Smooth muscle cell (in vitro differentiated cells): Measurements from ENCODE around the gene B4GALNT3. TPM values are rescaled to one million over a fixed set of nuclear protein-coding genes. Genes with fewer than 3 reads are reported as not detected.

Source experiments
- DNase-seq: peaks from one replicate; lab custom pipeline; 2025; ENCODE audit not compliant: unreplicated experiment; lab: John Stamatoyannopoulos, UW
- H2AFZ ChIP-seq: fragments of 200-600 bp; sonication (generic); 2 replicates; pipeline ENCODE4 v1.6.0; 2016; ENCODE audit warnings: antibody characterized with exemption, low read depth, mild to moderate bottlenecking
- H3F3A ChIP-seq: fragments of 200-600 bp; sonication (generic); 2 replicates; pipeline ENCODE4 v1.6.0; 2017; ENCODE audit warnings: antibody characterized with exemption, low read depth
- H3K27ac ChIP-seq: fragments of 200-600 bp; sonication (generic); 2 replicates; pipeline ENCODE4 v1.5.1; 2016; ENCODE audit warnings: low read depth, mild to moderate bottlenecking
- H3K27me3 ChIP-seq: fragments of 200-600 bp; sonication (generic); 2 replicates; pipeline ENCODE4 v1.6.1; 2016; ENCODE audit warnings: low read depth, mild to moderate bottlenecking
- H3K36me3 ChIP-seq: fragments of 200-600 bp; sonication (generic); 2 replicates; pipeline ENCODE4 v1.5.1; 2016; ENCODE audit warnings: low read depth
- H3K4me1 ChIP-seq: fragments of 200-600 bp; sonication (generic); 2 replicates; pipeline ENCODE4 v1.5.1; 2016; ENCODE audit warnings: low read depth
- H3K4me2 ChIP-seq: fragments of 200-600 bp; sonication (generic); 2 replicates; pipeline ENCODE4 v1.6.0; 2016; ENCODE audit warnings: mild to moderate bottlenecking
- H3K4me3 ChIP-seq: fragments of 200-600 bp; sonication (generic); 2 replicates; pipeline ENCODE4 v1.5.1; 2016; ENCODE audit warnings: mild to moderate bottlenecking
- H3K79me2 ChIP-seq: fragments of 200-600 bp; sonication (generic); 2 replicates; pipeline ENCODE4 v1.6.0; 2016; ENCODE audit warnings: low read depth, mild to moderate bottlenecking
- H3K9ac ChIP-seq: fragments of 200-600 bp; sonication (generic); 2 replicates; pipeline ENCODE4 v1.6.0; 2016; ENCODE audit warnings: low read depth
- H3K9me3 ChIP-seq: fragments of 200-600 bp; sonication (generic); replicated peaks from 2 replicates; pipeline ENCODE4 v1.5.1; 2016; ENCODE audit warnings: low read depth
- H4K20me1 ChIP-seq: fragments of 200-600 bp; sonication (generic); 2 replicates; pipeline ENCODE4 v1.6.0; 2016; ENCODE audit warnings: low read depth
- WGBS: methylation state at CpG from one replicate; pipeline ENCODE4 v1.1.7; 2016; ENCODE audit warnings: low lambda C conversion rate; 5-methylcytosine and 5-hydroxymethylcytosine counted together
- polyA plus RNA-seq: library from polyadenylated mRNA; unstranded; fragments of >200 nt; fragmentation: Nextera tagmentation; extraction: Ambion mirVana; gene quantifications from 2 replicates; pipeline ENCODE4 v1.2.1, GENCODE V29; 2016
- total RNA-seq: library from RNA; depleted of rRNA; stranded (reverse); fragments of >200 nt; gene quantifications from 2 replicates; pipeline ENCODE4 v1.2.3, GENCODE V29; 2014
- TF ChIP-seq, protein P1 (sequence below): fragments of 200-600 bp; sonication (generic); IDR thresholded peaks from 2 replicates; pipeline ENCODE4 v1.5.1; 2017; ENCODE audit warnings: borderline replicate concordance, mild to moderate bottlenecking, antibody characterized with exemption; ENCODE audit not compliant: insufficient read depth, poor library complexity, severe bottlenecking

B4GALNT3 gene
- total and polyA plus RNA-seq, 2 experiments from 2014 or later = 5.1 to 5.7 TPM

DNA sequence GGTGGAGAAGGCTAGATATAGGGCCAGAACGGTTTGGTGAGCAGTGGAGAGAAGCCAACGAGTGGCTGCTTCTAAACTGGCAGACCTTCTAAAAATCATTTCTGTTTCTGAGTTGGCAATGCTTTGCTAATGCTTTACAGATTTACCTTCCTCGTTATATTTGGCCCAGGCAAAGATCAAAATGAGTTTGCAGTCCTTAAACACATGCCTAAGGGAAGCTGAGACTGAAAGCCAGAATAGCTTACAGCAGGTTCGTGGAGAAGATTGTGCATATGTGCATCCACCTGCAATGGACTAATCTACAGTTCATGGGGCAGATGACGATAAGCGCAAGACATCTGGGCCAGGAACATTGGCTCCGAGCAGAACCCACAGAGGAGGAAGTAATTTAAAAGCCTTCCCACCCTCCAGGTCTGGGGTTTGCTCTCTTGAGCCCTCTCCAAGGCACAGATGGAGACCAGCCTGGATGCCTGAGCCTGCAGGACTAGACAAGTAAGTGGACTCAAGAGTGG lies 104.1 kb downstream of the B4GALNT3 start:
- Histone ChIP-seq H3K36me3 (no peaks in the 10 kb centered on the region), H4K20me1 (no peaks in the 10 kb centered on the region), H3K4me2 (no peak overlapping the region), H3K4me1 (no peaks in the 10 kb centered on the region), H3K4me3 (no peak overlapping the region), H2AFZ (no peak overlapping the region), H3K27me3 (no peaks in the 10 kb centered on the region), H3K9ac (no peak overlapping the region), H3K9me3 (no peaks in the 10 kb centered on the region), H3K27ac (no peak overlapping the region), H3F3A (no peaks in the 10 kb centered on the region), H3K79me2 (no peaks in the 10 kb centered on the region)
- WGBS = 87% methylated on average over 7 of the region's 7 CpGs
- no peak for DNase-seq
- TF ChIP-seq, protein P1, sequence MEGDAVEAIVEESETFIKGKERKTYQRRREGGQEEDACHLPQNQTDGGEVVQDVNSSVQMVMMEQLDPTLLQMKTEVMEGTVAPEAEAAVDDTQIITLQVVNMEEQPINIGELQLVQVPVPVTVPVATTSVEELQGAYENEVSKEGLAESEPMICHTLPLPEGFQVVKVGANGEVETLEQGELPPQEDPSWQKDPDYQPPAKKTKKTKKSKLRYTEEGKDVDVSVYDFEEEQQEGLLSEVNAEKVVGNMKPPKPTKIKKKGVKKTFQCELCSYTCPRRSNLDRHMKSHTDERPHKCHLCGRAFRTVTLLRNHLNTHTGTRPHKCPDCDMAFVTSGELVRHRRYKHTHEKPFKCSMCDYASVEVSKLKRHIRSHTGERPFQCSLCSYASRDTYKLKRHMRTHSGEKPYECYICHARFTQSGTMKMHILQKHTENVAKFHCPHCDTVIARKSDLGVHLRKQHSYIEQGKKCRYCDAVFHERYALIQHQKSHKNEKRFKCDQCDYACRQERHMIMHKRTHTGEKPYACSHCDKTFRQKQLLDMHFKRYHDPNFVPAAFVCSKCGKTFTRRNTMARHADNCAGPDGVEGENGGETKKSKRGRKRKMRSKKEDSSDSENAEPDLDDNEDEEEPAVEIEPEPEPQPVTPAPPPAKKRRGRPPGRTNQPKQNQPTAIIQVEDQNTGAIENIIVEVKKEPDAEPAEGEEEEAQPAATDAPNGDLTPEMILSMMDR = no peak

DNA sequence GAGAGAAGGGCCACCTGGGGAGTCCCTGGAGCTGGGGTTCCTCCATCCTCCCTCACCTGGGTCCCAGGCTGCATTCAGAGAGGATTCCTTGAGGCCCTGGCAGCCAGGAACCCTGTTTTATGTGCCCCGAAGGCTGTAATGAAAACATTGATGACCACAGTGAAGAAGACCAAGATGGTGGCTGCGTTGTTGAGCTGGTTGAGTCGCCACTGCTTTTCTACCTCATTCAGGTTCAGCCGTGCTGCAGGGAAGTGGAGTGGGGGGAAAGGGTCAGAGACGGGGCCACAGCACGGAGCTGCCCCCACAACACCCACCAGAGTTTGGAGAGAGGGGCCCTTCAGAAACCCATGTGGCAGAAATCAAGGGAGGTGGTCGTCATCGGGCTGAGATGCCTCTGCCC lies 105.4 kb downstream of the B4GALNT3 start:
- Histone ChIP-seq H2AFZ (no peak overlapping the region), H3K36me3 (no peaks in the 10 kb centered on the region), H3K9ac (no peak overlapping the region), H3K27me3 (no peaks in the 10 kb centered on the region), H3F3A (peaks cover 3% of the 10 kb centered on the region), H3K9me3 (no peaks in the 10 kb centered on the region), H3K4me1 (peaks cover under 1% of the 10 kb centered on the region), H3K79me2 (no peaks in the 10 kb centered on the region), H3K27ac (no peak overlapping the region), H4K20me1 (no peaks in the 10 kb centered on the region), H3K4me2 (no peak overlapping the region), H3K4me3 (no peak overlapping the region)
- DNase-seq = no peak
- 95% methylated on average over 8 of the region's 8 CpGs for whole genome bisulfite sequencing
- TF ChIP-seq, protein P1 = no peak

DNA sequence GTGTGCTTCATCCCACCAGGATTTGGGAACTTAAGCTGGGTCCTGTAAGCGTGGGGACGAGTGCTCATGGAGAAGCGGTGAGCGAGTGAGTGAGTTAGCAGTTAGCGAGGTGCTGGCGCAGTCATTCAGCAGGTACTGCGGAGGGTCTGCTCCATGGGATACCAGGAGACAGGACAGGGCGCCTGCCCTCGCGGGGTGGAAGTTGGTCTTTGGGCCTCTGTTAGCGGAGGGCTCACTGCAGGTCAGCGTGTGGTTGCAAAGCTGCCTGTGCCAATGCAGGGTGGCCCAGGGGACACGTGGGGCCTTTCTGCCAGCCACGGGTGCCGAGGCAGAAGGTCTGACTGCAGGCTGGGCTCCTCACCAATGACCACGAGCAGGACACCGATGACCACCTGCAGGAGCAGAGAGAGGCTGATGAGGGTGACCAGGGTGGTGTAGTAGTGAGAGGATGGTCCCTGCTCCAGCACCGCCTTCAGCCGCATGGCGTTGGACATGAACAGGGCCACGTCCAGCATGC lies 105.9 kb downstream of the B4GALNT3 start:
- TF ChIP-seq, protein P1 = no peak
- Histone ChIP-seq H3F3A (peaks cover 7% of the 10 kb centered on the region), H4K20me1 (no peaks in the 10 kb centered on the region), H3K4me3 (no peak overlapping the region), H3K9me3 (no peaks in the 10 kb centered on the region), H3K36me3 (no peaks in the 10 kb centered on the region), H3K9ac (no peak overlapping the region), H2AFZ (no peak overlapping the region), H3K4me1 (peaks cover 6% of the 10 kb centered on the region), H3K27me3 (no peaks in the 10 kb centered on the region), H3K4me2 (no peak overlapping the region), H3K27ac (no peak overlapping the region), H3K79me2 (no peaks in the 10 kb centered on the region)
- no peak for DNase-seq
- WGBS = 92% methylated on average over 21 of the region's 21 CpGs

DNA sequence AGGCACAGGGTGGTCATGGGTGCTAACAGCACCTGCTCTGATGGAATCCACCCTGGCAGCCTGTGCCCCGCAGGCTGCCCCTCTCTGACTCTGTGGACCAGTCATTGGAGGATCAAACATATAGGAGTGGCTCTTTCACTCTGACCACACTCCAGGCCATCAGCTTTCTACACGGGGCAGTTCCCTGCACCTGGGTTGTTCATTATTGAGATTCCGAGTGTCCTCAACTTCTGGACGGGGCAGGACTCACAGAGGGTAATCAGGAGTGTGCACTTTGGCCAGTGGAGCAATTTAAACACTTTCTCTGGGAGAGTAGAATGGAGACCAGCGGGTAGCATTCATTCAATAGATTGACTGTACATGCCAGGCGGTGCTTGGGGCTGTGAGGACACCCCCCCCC lies 108.7 kb downstream of the B4GALNT3 start:
- no peak overlapping the region for H2AFZ ChIP-seq
- WGBS = 92% methylated on average over 6 of the region's 6 CpGs
- peaks cover 19% of the 10 kb centered on the region for H3F3A ChIP-seq
- peaks cover 20% of the 10 kb centered on the region for H3K4me1 ChIP-seq
- H3K4me3 ChIP-seq = no peak overlapping the region
- no peak for DNase-seq
- H3K79me2 ChIP-seq = no peaks in the 10 kb centered on the region
- no peaks in the 10 kb centered on the region for H4K20me1 ChIP-seq
- TF ChIP-seq, protein P1 = no peak
- no peaks in the 10 kb centered on the region for H3K36me3 ChIP-seq
- no peak overlapping the region for H3K27ac ChIP-seq
- no peaks in the 10 kb centered on the region for H3K9me3 ChIP-seq
- no peak overlapping the region for H3K9ac ChIP-seq
- no peak overlapping the region for H3K4me2 ChIP-seq
- H3K27me3 ChIP-seq = no peaks in the 10 kb centered on the region
